GM12878 (cell line): Measurements from ENCODE around the gene ZNF785. TPM values are rescaled to one million over a fixed set of nuclear protein-coding genes. Genes with fewer than 3 reads are reported as not detected.

Source experiments
- ATAC-seq: fragments of 200-7000 bp; cut with Tn5 transposase; 3 replicates; pipeline ENCODE4 v1.9.1; 2020; ENCODE audit warnings: mild to moderate bottlenecking, moderate library complexity
- BruUV-seq: library from RNA; stranded (reverse); fragments of 400-500 nt; replicated peaks from 2 replicates; lab custom pipeline; 2021; lab: Mats Ljungman, UMichigan
- CTCF ChIA-PET: fragments of 300-600 bp; sonication (Branson Sonifier 250); formaldehyde crosslinking; extraction: SDS; loops from one replicate; lab custom pipeline; 2021; ENCODE audit warnings: inconsistent platforms; lab: Yijun Ruan, JAX
- POLR2A ChIA-PET: fragments of 350-600 bp; formaldehyde crosslinking; extraction: SDS; loops from one replicate; lab custom pipeline; 2021; ENCODE audit warnings: inconsistent platforms; lab: Charles Lee
- RAD21 ChIA-PET: fragments of 300-600 bp; sonication (Branson Sonifier 250); formaldehyde crosslinking; loops from one replicate; lab custom pipeline; 2023; ENCODE audit warnings: antibody characterized with exemption; ENCODE audit not compliant: unreplicated experiment; lab: Charles Lee
- SMC1A ChIA-PET: fragments of 300-600 bp; sonication (Branson Sonifier 250); formaldehyde crosslinking; loops from one replicate; lab custom pipeline; 2023; ENCODE audit not compliant: unreplicated experiment, uncharacterized antibody; lab: Charles Lee
- DNase-seq: peaks from one replicate; pipeline ENCODE4 v3.0.0-alpha.2; 2011; ENCODE audit warnings: low read depth, low spot score
- FAIRE-seq: peaks from 3 replicates; lab custom pipeline; 2011; peaks lifted over from hg19 to GRCh38; lab: Jason Lieb, UNC
- H2AFZ ChIP-seq: 2 replicates; pipeline ENCODE4 v1.6.0; 2011; ENCODE audit warnings: low read depth, low read length, control low read depth; ENCODE audit not compliant: control insufficient read depth
- H3K27ac ChIP-seq: 2 replicates; pipeline ENCODE4 v1.5.1; 2011; ENCODE audit warnings: control low read depth; ENCODE audit not compliant: control insufficient read depth, insufficient read depth
- H3K27me3 ChIP-seq, 2 experiments: replicated peaks in 1 of 2; 2 replicates each; pipeline versions ENCODE4 v1.6.0 to v1.6.1; 2011; ENCODE audit warnings: low read length in 1 of 2; ENCODE audit not compliant: control insufficient read depth in 2 of 2, insufficient read depth in 2 of 2
- H3K36me3 ChIP-seq, 2 experiments: 2 replicates each; pipeline ENCODE4 v1.5.1; 2011; ENCODE audit warnings: low read length in 1 of 2; ENCODE audit not compliant: control insufficient read depth in 2 of 2, insufficient read depth in 2 of 2
- H3K4me1 ChIP-seq: 2 replicates; pipeline ENCODE4 v1.6.1; 2011; ENCODE audit warnings: mild to moderate bottlenecking, low read length, moderate library complexity, mixed read lengths; ENCODE audit not compliant: control insufficient read depth, insufficient read depth
- H3K4me2 ChIP-seq: 2 replicates; pipeline ENCODE4 v1.6.0; 2011; ENCODE audit warnings: control low read depth; ENCODE audit not compliant: control insufficient read depth, insufficient read depth
- H3K4me3 ChIP-seq: fragments of 200-600 bp; sonication (generic); 2 replicates; pipeline ENCODE4 v1.5.1; 2016
- H3K79me2 ChIP-seq: 2 replicates; pipeline ENCODE4 v1.6.0; 2011; ENCODE audit warnings: low read length; ENCODE audit not compliant: control insufficient read depth, insufficient read depth
- H3K9ac ChIP-seq: 2 replicates; pipeline ENCODE4 v1.8.0; 2011; ENCODE audit warnings: low read length, control low read depth, mixed read lengths; ENCODE audit not compliant: control insufficient read depth, insufficient read depth
- H3K9me3 ChIP-seq: replicated peaks from 3 replicates; pipeline ENCODE4 v1.5.1; 2011; ENCODE audit warnings: mild to moderate bottlenecking, low read length; ENCODE audit not compliant: control insufficient read depth, insufficient read depth
- H4K20me1 ChIP-seq: 2 replicates; pipeline ENCODE4 v1.6.0; 2011; ENCODE audit not compliant: control insufficient read depth, insufficient read depth
- ATF2 ChIP-seq: IDR thresholded peaks from 2 replicates; pipeline ENCODE4 v1.6.1; 2012; ENCODE audit warnings: low read length, inconsistent platforms
- CBX3 ChIP-seq: fragments of 200-600 bp; sonication (generic); IDR thresholded peaks from 2 replicates; pipeline ENCODE4 v1.6.1; 2016; ENCODE audit warnings: low read depth, borderline replicate concordance
- CHD1 ChIP-seq: IDR thresholded peaks from 2 replicates; pipeline ENCODE4 v1.6.1; 2012; ENCODE audit warnings: low read depth, low read length, improper control_type of control experiment
- EED ChIP-seq: sonication (generic); IDR thresholded peaks from 2 replicates; pipeline ENCODE4 v1.6.1; 2016; ENCODE audit warnings: antibody characterized with exemption, low read depth
- ETV6 ChIP-seq, 2 experiments: fragments of 450-650 bp in 1 of 2; IDR thresholded peaks in 1 of 2; conservative IDR thresholded peaks in 1 of 2; 2 replicates each; pipeline ENCODE4 v1.6.1; 2014; ENCODE audit warnings: antibody characterized with exemption in 1 of 2, borderline replicate concordance in 1 of 2, low read depth in 1 of 2, mild to moderate bottlenecking in 1 of 2, moderate library complexity in 1 of 2
- JUNB ChIP-seq: IDR thresholded peaks from 2 replicates; pipeline ENCODE4 v1.6.1; 2016; ENCODE audit warnings: antibody characterized with exemption, mild to moderate bottlenecking
- MTA2 ChIP-seq: fragments of 450-650 bp; IDR thresholded peaks from 2 replicates; pipeline ENCODE4 v1.6.1; 2016; ENCODE audit warnings: low read depth, mild to moderate bottlenecking, moderate library complexity
- MYB ChIP-seq: fragments of 150-350 bp; IDR thresholded peaks from 2 replicates; pipeline ENCODE4 v1.6.1; 2014; ENCODE audit warnings: mild to moderate bottlenecking, low read depth, low read length, borderline replicate concordance
- TAF1 ChIP-seq: IDR thresholded peaks from 2 replicates; pipeline ENCODE4 v1.6.1; 2011; ENCODE audit warnings: mild to moderate bottlenecking, low read depth, low read length, borderline replicate concordance
- WGBS: methylation state at CpG from one replicate; pipeline ENCODE4 v1.1.6; 2016; ENCODE audit warnings: low lambda C conversion rate; ENCODE audit not compliant: insufficient replicate concordance, insufficient coverage; ENCODE audit errors: missing lambda C conversion rate; 5-methylcytosine and 5-hydroxymethylcytosine counted together
- in situ Hi-C: fragments of 300-500 bp; cut with MboI; formaldehyde crosslinking; loops from 9 replicates; pipeline ENCODE4 v1.14.3; 2018; ENCODE audit warnings: mixed read lengths
- intact Hi-C: fragments of 100-400 bp; cut with micrococcal nuclease; formaldehyde crosslinking; loops from one replicate; pipeline ENCODE4 v1.14.2; 2022; ENCODE audit not compliant: unreplicated experiment
- polyA plus RNA-seq, 11 experiments: library from polyadenylated mRNA; depleted of rRNA in 4 of 11; unstranded in 6 of 11; stranded (reverse) in 5 of 11; fragments of >200 nt; fragmentation: Nextera tagmentation in 4 of 11; fragmentation: Illumina TruSeq in 1 of 11; extraction: Ambion mirVana in 4 of 11; extraction: Trizol in 1 of 11; gene quantifications; 1 replicate in 1 of 11; 2 replicates in 10 of 11; pipeline versions ENCODE4 v1.2.1 to v1.2.3, GENCODE V29; 2011 to 2016; ENCODE audit warnings: inconsistent platforms in 2 of 11, missing spikeins in 2 of 11, low read depth in 1 of 11
- total RNA-seq, 4 experiments: library from RNA; depleted of rRNA in 3 of 4; stranded (reverse); fragments of >200 nt in 3 of 4; fragmentation: Illumina TruSeq in 1 of 4; extraction: Trizol in 1 of 4; gene quantifications; 2 replicates each; pipeline versions ENCODE4 v1.2.1 to v1.2.3, GENCODE V29; 2013 to 2021
- TF ChIP-seq, protein P1 (sequence below): fragments of 450-650 bp; IDR thresholded peaks from 2 replicates; pipeline ENCODE4 v1.6.1; 2017; ENCODE audit warnings: borderline replicate concordance
- TF ChIP-seq, protein P2 (sequence below): IDR thresholded peaks from 2 replicates; pipeline ENCODE4 v1.6.1; 2011; ENCODE audit warnings: borderline replicate concordance, low read depth, mild to moderate bottlenecking, moderate library complexity, mixed read lengths, low read length; ENCODE audit not compliant: insufficient read depth; ENCODE audit errors: extremely low read length

Gene ZNF785
- total and polyA plus RNA-seq, 10 of the 15 experiments (the other 5 are each of a cell fraction or from before 2014, with no cell fraction given), result 0.87 to 11.5 (median 7.5) TPM

- no peak overlapping the region for H3K4me3 ChIP-seq
- no peaks in the 10 kb centered on the region for H3K27me3 ChIP-seq
- ATAC-seq, result no peak
- TF ChIP-seq ETV6 (conservative IDR thresholded peaks at IDR 0.05 in 1 of 2, IDR thresholded peaks at IDR 0.05 in 1 of 2; ENCODE audit: borderline replicate concordance in 1 of 2, low read depth in 1 of 2), result no peak
- no peak for TF ChIP-seq CHD1
- TF ChIP-seq, protein P1, sequence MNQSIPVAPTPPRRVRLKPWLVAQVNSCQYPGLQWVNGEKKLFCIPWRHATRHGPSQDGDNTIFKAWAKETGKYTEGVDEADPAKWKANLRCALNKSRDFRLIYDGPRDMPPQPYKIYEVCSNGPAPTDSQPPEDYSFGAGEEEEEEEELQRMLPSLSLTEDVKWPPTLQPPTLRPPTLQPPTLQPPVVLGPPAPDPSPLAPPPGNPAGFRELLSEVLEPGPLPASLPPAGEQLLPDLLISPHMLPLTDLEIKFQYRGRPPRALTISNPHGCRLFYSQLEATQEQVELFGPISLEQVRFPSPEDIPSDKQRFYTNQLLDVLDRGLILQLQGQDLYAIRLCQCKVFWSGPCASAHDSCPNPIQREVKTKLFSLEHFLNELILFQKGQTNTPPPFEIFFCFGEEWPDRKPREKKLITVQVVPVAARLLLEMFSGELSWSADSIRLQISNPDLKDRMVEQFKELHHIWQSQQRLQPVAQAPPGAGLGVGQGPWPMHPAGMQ, result no peak
- no peak for TF ChIP-seq ATF2
- TF ChIP-seq, protein P2, sequence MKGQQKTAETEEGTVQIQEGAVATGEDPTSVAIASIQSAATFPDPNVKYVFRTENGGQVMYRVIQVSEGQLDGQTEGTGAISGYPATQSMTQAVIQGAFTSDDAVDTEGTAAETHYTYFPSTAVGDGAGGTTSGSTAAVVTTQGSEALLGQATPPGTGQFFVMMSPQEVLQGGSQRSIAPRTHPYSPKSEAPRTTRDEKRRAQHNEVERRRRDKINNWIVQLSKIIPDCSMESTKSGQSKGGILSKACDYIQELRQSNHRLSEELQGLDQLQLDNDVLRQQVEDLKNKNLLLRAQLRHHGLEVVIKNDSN, result no peak
- no peak for TF ChIP-seq CBX3
- no peak for TF ChIP-seq TAF1
- TF ChIP-seq MTA2, result no peak
- no peak for TF ChIP-seq EED
- TF ChIP-seq JUNB, result no peak
- no peak for TF ChIP-seq MYB
- no peaks in the 10 kb centered on the region for H4K20me1 ChIP-seq
- intact Hi-C loops (no loop called here), in situ Hi-C loops (no loop called here)
- H3K9me3 ChIP-seq, result no peaks in the 10 kb centered on the region
- H3K9ac ChIP-seq, result no peak overlapping the region
- no peak for DNase-seq
- H2AFZ ChIP-seq, result no peak overlapping the region
- no peak overlapping the region for H3K27ac ChIP-seq
- no peaks in the 10 kb centered on the region for H3K4me1 ChIP-seq
- ChIA-PET POLR2A (no interaction called here), SMC1A (interaction anchor here (1.3 kb wide), 1 partner anchor 10 kb away, joined by 3 read pairs; no protein-coding TSS in a partner anchor), RAD21 (interaction anchor here (4.3 kb wide), 1 partner anchor 20 kb away, joined by 99 read pairs; the partner anchor contains the start of gene ZNF747), CTCF (interaction anchor here (1.5 kb wide), 2 partner anchors 20 to 126 kb away, joined by 4 to 9 read pairs; partner anchors contain the start of genes DCTPP1 and ZNF747)
- 97% methylated on average over 67 of the region's 69 CpGs for WGBS
- FAIRE-seq, result no peak
- H3K36me3 ChIP-seq, result peaks cover 7 to 10% of the 10 kb centered on the region in 2 experiments; a peak in 3 of 4 replicates
- H3K79me2 ChIP-seq, result peaks cover 11% of the 10 kb centered on the region
- BruUV-seq, result no TSS peak
- no peak overlapping the region for H3K4me2 ChIP-seq
These were observed 30.0 kb downstream of the ZNF785 start for GRCh38 chr16:30555315-30556124.
